Measurements from ENCODE around the gene NCBP2L.
A peak's percentile ranks its signal among the peaks of the same experiment; 100 is the strongest.

NCBP2L gene

DNA sequence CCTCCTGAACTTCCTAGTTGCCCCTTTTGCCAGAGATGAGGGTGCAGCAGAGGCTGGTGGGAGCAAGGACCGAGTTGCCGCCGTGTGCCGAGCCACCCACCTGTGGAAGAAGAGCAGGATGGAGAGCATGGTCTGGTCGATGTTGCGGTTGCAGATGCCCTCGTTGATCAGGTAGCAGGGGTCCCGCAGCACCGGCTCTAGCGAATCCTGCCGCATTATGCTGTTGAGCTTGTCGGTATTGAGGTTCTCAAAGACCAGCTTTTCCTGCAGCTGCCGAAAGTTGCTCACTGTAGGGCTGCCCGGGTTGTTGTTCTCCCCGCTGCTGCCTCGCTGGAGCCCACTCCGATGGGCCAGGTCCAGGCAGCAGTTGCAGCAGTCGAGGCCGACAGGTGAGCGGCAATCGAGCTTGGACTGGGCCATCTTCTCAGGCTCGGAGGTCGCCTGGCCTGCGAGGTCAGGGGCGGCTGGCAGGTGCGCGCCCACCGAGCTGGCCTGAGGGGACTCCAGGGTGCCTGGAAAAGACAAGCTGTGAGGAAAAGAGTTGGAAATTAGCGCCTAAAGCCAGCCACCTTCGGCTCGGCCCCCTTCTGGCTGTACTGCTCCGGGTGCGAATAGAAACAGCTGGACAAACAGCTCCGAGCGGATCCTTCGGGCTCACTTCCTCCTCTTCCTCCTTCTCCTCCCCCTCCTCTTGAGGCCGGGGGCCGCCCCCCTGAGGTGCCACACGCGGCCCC, 2.4 kb upstream of the NCBP2L start:
- no peak overlapping the region for H3K27ac ChIP-seq
- TF ChIP-seq, protein P1, sequence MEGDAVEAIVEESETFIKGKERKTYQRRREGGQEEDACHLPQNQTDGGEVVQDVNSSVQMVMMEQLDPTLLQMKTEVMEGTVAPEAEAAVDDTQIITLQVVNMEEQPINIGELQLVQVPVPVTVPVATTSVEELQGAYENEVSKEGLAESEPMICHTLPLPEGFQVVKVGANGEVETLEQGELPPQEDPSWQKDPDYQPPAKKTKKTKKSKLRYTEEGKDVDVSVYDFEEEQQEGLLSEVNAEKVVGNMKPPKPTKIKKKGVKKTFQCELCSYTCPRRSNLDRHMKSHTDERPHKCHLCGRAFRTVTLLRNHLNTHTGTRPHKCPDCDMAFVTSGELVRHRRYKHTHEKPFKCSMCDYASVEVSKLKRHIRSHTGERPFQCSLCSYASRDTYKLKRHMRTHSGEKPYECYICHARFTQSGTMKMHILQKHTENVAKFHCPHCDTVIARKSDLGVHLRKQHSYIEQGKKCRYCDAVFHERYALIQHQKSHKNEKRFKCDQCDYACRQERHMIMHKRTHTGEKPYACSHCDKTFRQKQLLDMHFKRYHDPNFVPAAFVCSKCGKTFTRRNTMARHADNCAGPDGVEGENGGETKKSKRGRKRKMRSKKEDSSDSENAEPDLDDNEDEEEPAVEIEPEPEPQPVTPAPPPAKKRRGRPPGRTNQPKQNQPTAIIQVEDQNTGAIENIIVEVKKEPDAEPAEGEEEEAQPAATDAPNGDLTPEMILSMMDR (IDR thresholded peaks at IDR 0.05): no peak
- no peak for TF ChIP-seq ZFX (IDR thresholded peaks at IDR 0.05; ENCODE audit: borderline replicate concordance)

DNA sequence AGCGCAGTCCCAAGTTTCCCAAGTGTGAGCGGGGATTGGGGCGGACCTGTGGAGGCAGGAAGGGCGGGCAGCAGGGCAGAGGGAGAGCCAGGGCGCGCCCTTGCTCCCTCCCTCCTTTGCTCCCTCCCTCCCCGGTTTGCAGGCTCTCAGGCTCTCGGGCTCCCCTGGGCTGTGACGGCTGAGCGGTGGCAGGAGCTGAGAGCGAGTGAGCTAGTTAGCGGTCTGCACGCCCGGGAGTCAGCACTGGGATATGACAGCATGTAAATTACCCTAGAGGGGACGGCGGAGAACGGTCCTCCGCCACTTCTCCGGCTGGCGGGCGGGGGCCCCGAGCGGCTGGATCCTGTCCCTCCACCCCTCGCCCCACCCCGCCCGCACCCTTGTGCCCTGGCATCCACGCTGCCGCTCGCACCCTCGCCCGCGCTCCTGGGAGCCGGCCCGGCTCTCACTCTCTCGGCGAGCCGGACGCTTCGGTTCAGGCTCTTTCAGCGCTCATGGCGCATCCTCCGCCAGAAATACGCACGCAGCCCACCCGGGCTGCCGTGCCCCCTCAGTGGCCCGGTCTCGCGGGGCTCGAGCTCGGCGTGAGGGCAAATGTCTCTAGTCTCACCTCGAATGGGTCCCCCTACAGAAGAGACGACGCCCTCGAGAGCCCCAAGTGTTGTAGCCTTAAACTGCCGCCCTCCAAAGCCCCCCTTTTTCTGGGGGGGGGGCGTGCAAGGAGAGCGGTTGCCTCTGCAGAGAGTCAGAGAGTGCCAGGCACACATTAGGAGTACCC, 1.6 kb upstream of the NCBP2L start, which contains the start of gene TSC22D3:
TSC22D3 (minus strand) TSS at position 54 of the 778 bp plus-strand sequence. CDS start 368 bp downstream, outside the sequence.
- H3K27ac ChIP-seq: no peak within 1 kb of the TSS
- no peak for TF ChIP-seq ZFX (IDR thresholded peaks at IDR 0.05; ENCODE audit: borderline replicate concordance)
- TF ChIP-seq, protein P1 (IDR thresholded peaks at IDR 0.05): no peak

DNA sequence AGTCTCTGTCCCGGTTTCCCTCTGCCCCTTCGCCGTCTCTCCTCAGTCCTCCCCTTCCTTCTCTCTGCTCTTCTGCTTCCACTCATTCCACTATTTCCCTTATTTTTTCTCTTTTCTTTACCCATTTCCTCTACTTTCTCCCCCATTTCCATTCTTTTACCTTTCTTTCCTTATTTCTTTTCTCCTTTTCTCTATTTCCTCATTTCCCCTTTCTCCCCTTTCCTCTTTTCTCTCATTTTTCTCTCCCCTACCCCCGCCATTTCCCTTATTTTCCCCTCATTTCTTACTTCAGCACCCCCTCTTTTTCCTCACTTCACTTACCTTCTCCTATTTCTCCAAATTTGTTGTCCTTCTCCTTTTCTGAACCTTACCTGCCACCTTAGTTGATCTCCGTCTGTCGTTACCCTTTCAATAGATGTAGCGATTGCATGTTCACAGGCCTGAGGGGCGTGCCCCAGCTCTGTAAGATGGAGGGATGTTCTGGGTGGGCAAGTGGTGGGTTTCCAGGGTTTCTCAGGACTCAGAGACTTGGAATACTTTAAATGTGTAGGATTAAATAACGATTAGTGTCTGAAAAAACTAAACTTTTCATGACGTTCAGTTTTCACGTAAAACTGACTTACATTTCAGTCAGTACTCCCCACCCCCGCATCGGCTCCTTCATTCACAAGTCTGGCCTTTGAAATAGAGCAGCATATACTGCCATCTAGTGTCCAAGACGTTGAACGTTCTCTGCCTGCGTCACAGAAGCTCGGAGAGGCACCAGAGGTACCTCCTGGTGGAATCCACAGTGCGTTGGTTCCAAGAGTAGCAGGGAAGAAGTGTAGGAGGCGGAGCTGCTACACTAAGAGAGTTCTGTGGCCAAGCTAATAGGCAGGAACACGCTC, 641 bp upstream of the NCBP2L start:
- H3K27ac ChIP-seq: no peak overlapping the region

DNA sequence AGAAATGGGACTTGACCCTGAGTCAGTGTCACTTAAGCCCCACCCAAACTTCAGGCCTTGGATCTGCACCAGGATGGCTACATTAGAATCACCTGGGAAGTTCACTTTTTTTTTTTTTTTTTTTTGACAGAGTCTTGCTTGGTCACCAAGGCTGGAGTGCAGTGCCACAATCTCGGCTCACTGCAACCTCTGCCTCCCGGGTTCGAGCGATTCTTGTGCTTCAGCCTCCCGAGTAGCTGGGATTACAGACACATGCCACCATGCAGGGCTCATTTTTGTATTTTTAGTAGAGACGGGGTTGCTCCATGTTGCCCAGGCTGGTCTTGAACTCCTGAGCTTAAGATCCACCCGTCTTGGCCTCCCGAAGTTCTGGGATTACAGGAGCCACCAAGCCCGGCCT, 3.0 kb downstream of the NCBP2L start:
- TF ChIP-seq, protein P1 (IDR thresholded peaks at IDR 0.05): no peak
- TF ChIP-seq ZFX (IDR thresholded peaks at IDR 0.05; ENCODE audit: borderline replicate concordance): no peak
- no peak overlapping the region for H3K27ac ChIP-seq

More for the DNA sequence above, 641 bp upstream of the NCBP2L start:
- TF ChIP-seq, protein P1 (IDR thresholded peaks at IDR 0.05): peak; percentile 63
- TF ChIP-seq ZFX (IDR thresholded peaks at IDR 0.05; ENCODE audit: borderline replicate concordance): no peak

DNA sequence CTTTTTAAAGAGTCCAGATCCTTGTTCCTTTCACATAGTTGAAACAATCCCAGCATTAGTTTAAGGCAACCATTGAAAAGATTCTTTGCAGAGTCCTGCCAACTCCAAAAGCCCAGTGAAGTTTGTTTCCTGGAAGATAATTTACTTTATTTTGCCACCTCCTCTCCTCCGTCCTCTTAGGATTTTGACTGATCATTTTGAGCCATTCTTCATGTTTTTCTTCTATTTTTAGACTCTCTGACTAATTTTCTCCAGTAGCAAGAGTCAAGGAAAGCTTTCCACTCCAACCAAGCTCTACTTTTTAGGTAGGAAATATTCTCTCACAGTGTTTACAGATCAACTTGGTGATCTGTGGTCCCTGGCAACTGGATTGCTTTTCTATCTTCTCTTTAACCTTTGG, 10.3 kb downstream of the NCBP2L start:
- TF ChIP-seq, protein P1 (IDR thresholded peaks at IDR 0.05): no peak
- no peak for TF ChIP-seq ZFX (IDR thresholded peaks at IDR 0.05; ENCODE audit: borderline replicate concordance)
- H3K27ac ChIP-seq: no peak overlapping the region

DNA sequence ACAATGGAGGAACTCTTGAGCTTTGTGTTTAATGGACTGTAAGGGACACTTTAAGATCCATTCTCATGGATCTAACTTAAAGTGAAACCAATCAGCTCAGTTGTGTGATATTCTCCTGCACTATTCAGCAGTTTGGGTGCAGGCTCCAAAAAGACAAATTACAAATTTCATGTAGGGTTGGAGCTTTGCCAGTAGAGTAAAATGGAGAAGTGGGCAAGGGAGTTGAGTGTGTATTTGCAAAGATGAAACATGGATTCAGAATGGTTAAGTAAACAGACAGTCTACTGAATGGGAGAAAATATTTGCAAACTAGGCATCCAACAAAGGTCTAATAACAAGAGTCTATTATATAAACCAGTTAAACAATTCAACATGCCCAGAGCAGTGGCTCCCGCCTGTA, 26.9 kb downstream of the NCBP2L start:
- H3K27ac ChIP-seq: no peak overlapping the region
- TF ChIP-seq ZFX (IDR thresholded peaks at IDR 0.05; ENCODE audit: borderline replicate concordance): no peak
- TF ChIP-seq, protein P1 (IDR thresholded peaks at IDR 0.05): no peak

Data from 22Rv1 (cell line).